ENCODE results near the gene PRKCH. TPM values are rescaled to one million over a fixed set of nuclear protein-coding genes. Genes with fewer than 3 reads are reported as not detected.
A peak's percentile ranks its signal among the peaks of the same experiment; 100 is the strongest.
"Not testable (repeated sequence)": the region's sequence is repeated elsewhere in the genome, so short reads cannot be mapped to it uniquely, and the experiment has no call there.

The PRKCH gene
- total RNA-seq, 1 donor from 2014 or later: 18.4 TPM

DNA sequence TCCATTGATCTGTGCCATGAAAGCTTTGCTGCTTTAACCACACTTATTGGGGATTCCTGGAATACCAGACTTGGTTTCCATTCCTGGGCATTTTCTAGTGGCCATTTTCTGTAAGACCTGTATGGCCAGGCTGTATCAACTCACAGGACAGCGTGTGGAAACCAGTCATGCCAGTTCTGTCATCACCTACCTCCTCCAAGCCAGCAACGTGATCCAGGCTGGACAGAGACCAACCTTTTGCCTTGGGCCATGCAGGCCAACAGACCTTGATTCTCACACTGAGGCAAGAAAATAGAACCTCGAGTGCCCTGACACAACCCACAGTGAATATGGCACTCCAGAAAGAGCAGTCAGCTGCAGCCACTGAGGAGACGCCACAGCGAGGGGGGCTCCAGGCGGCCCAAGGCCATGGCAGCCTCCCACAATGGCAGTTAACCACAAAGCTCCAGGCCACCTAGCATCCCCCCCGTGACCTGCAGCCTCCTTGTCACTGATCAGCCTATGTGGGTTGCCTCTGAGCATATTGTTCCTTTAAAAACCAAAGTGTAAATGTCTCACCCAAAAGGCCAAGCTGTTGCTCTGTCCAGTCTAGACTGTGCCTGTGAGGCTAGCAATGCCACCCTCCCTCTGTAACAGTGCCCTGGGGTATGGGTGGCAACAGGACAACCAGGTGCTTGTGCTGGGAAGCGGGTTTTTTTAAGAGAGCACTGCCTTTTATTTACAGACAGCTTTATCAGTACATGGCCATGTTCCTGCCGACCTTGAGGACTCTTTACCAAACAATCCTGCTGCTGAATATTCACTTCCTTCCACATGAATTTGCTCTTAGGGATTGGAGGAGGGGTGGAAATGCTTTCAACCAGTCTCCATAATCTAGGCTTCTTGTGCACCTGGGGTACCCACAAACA is 205.3 kb downstream of the PRKCH start:
- H3K4me1 ChIP-seq: peaks cover 68% of the 10 kb centered on the region
- TF ChIP-seq, protein P1, sequence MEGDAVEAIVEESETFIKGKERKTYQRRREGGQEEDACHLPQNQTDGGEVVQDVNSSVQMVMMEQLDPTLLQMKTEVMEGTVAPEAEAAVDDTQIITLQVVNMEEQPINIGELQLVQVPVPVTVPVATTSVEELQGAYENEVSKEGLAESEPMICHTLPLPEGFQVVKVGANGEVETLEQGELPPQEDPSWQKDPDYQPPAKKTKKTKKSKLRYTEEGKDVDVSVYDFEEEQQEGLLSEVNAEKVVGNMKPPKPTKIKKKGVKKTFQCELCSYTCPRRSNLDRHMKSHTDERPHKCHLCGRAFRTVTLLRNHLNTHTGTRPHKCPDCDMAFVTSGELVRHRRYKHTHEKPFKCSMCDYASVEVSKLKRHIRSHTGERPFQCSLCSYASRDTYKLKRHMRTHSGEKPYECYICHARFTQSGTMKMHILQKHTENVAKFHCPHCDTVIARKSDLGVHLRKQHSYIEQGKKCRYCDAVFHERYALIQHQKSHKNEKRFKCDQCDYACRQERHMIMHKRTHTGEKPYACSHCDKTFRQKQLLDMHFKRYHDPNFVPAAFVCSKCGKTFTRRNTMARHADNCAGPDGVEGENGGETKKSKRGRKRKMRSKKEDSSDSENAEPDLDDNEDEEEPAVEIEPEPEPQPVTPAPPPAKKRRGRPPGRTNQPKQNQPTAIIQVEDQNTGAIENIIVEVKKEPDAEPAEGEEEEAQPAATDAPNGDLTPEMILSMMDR (IDR thresholded peaks at IDR 0.05; ENCODE audit: borderline replicate concordance): peak; percentile 15

DNA sequence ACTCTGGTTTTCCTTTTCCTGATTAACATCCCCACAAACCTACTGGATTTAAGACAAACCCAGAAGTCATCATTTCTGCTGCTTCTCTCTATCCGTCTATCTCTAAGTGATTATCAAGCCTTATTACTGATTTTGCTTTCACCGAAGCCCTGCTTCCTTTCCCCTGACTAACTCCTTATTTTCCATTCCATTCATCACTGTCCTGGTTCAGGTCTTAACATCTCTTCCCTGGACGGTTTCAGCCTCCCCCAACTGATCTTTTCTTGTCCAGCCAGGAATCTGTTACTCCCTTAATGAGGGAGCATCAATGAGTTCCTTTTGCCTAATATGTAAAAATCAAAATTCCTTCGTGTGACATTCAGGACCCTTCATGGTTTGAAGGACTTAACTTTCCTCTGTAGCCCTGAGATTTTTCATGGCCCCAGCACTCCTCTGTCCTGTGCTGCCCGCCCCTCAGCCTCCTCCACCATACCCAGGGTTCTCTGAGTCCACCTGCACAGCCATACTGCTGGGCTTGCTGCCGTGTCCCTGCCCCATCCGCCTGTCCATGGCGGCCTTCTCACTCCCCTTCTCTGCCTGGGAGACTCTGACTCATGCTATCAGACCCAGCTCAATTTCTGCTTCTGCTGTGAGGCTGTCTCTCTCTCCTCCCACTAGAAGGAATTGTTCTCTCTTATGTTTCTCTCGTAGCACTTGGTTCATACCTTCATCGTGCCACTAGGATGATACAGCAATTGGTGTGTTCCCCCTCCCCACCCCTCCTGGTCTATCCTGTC is 206.1 kb downstream of the PRKCH start:
- Histone ChIP-seq H3K4me1 (peaks cover 77% of the 10 kb centered on the region), H3K4me3 (no peak overlapping the region), H3K27ac (replicated peaks) (peak overlapping the region; percentile 92), H3K27me3 (ENCODE audit: low read depth) (no peaks in the 10 kb centered on the region), H3K36me3 (peaks cover 4% of the 10 kb centered on the region), H3K9me3 (replicated peaks) (no peaks in the 10 kb centered on the region)
- intact Hi-C loops (cut with micrococcal nuclease): no loop called here
- no peak for DNase-seq
- TF ChIP-seq, protein P1 (IDR thresholded peaks at IDR 0.05; ENCODE audit: borderline replicate concordance): no peak

More for the DNA sequence above, 205.3 kb downstream of the PRKCH start:
- H3K9me3 ChIP-seq (replicated peaks): no peaks in the 10 kb centered on the region
- H3K36me3 ChIP-seq: peaks cover 4% of the 10 kb centered on the region
- no peaks in the 10 kb centered on the region for H3K27me3 ChIP-seq (ENCODE audit: low read depth)
- peak overlapping the region; percentile 92 for H3K27ac ChIP-seq (replicated peaks)
- no peak overlapping the region for H3K4me3 ChIP-seq
- intact Hi-C loops (cut with micrococcal nuclease): no loop called here
- DNase-seq: peak; percentile 59

DNA sequence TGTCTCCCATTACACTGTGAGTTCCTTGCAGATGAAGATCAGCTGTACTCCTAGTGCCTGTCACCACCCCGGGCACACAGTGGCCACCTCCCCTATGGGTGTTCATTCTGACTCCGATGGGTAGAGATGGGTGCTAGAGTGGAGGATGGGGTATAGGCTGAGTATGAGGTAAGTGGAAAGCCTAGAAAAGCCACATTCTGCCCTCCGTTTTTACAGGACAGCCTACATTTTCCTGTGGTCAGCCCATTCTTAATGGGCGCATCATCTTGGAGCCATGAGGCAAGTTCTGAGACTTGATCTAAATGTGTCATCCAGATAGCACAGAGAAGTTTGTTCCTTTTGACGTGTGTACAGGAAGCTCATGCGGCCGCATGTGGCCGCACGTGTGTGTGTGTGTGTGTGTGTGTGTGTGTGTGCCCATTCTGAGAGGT is 207.2 kb downstream of the PRKCH start:
- no peak for DNase-seq
- TF ChIP-seq, protein P1 (IDR thresholded peaks at IDR 0.05; ENCODE audit: borderline replicate concordance): no peak
- Histone ChIP-seq H3K4me1 (peaks cover 80% of the 10 kb centered on the region), H3K27ac (replicated peaks) (no peak overlapping the region), H3K4me3 (no peak overlapping the region), H3K27me3 (ENCODE audit: low read depth) (no peaks in the 10 kb centered on the region), H3K36me3 (peaks cover 4% of the 10 kb centered on the region), H3K9me3 (replicated peaks) (no peaks in the 10 kb centered on the region)
- intact Hi-C loops (cut with micrococcal nuclease): no loop called here

DNA sequence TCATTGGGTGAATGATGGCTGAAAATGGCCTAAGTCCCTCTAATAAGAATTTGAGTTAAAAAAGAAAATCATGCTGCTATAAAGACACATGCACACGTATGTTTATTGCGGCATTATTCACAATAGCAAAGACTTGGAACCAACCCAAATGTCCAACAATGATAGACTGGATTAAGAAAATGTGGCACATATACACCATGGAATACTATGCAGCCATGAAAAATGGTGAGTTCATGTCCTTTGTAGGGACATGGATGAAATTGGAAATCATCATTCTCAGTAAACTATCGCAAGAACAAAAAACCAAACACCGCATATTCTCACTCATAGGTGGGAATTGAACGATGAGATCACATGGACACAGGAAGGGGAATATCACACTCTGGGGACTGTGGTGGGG is 208.0 kb downstream of the PRKCH start:
- H3K27me3 ChIP-seq (ENCODE audit: low read depth); H3K27ac ChIP-seq (replicated peaks); DNase-seq; intact Hi-C loops (cut with micrococcal nuclease); H3K4me3 ChIP-seq; H3K9me3 ChIP-seq (replicated peaks); H3K36me3 ChIP-seq: not testable (repeated sequence)
- H3K4me1 ChIP-seq: peaks cover 80% of the 10 kb centered on the region

DNA sequence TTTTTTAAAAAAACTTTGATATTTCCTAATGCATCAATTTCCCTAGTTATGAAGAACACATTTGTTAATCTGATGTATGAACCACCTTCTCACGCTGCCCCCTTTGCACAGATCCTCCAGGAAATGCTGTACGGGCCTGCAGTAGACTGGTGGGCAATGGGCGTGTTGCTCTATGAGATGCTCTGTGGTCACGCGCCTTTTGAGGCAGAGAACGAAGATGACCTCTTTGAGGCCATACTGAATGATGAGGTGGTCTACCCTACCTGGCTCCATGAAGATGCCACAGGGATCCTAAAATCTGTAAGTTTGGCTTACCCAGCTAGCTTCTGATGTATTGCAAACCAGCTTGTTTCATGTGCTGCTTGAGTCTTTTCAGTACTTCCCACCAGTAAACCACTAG is 208.9 kb downstream of the PRKCH start:
- intact Hi-C loops (cut with micrococcal nuclease): no loop called here
- TF ChIP-seq, protein P1 (IDR thresholded peaks at IDR 0.05; ENCODE audit: borderline replicate concordance): no peak

More for the DNA sequence above, 208.9 kb downstream of the PRKCH start:
- Histone ChIP-seq H3K27ac (replicated peaks) (peak overlapping the region; percentile 57), H3K4me1 (peaks cover 80% of the 10 kb centered on the region), H3K4me3 (no peak overlapping the region), H3K9me3 (replicated peaks) (no peaks in the 10 kb centered on the region), H3K36me3 (peaks cover 4% of the 10 kb centered on the region), H3K27me3 (ENCODE audit: low read depth) (no peaks in the 10 kb centered on the region)
- no peak for DNase-seq

Data from left ventricle myocardium inferior (tissue), 1 donor.